RWPE2 (cell line): Measurements from ENCODE around the gene PHIP.

Experiments used
- ATAC-seq: fragments of 200-7000 bp; cut with Tn5 transposase; 3 replicates; pipeline ENCODE4 v1.9.1; 2021; ENCODE audit warnings: low read depth
- DNase-seq: peaks from one replicate; pipeline ENCODE4 v3.0.0-alpha.2; 2020; ENCODE audit warnings: low spot score
- H3K27ac ChIP-seq: fragments of 450-650 bp; 2 replicates; pipeline ENCODE4 v1.5.1; 2017; ENCODE audit warnings: mild to moderate bottlenecking; ENCODE audit not compliant: poor library complexity, severe bottlenecking
- H3K27me3 ChIP-seq: fragments of 250-450 bp; sonication (Bioruptor Pico); 2 replicates; pipeline ENCODE4 v1.5.1; 2021; ENCODE audit warnings: mild to moderate bottlenecking, moderate library complexity; ENCODE audit not compliant: insufficient read depth, poor library complexity, severe bottlenecking
- H3K36me3 ChIP-seq: fragments of 250-450 bp; sonication (Bioruptor Pico); 2 replicates; pipeline ENCODE4 v1.5.1; 2020; ENCODE audit warnings: low read depth, mild to moderate bottlenecking, moderate library complexity
- H3K4me1 ChIP-seq: fragments of 250-450 bp; sonication (Bioruptor Pico); 2 replicates; pipeline ENCODE4 v1.5.1; 2021; ENCODE audit warnings: mild to moderate bottlenecking, moderate library complexity; ENCODE audit not compliant: insufficient read depth, poor library complexity, severe bottlenecking
- H3K4me3 ChIP-seq: fragments of 250-450 bp; sonication (Bioruptor Pico); 2 replicates; pipeline ENCODE4 v1.5.1; 2021; ENCODE audit warnings: mild to moderate bottlenecking, moderate library complexity; ENCODE audit not compliant: severe bottlenecking
- H3K9me3 ChIP-seq: fragments of 250-450 bp; sonication (Bioruptor Pico); 2 replicates; pipeline ENCODE4 v1.5.1; 2021; ENCODE audit warnings: mild to moderate bottlenecking, moderate library complexity; ENCODE audit not compliant: severe bottlenecking
- CTCF ChIP-seq: fragments of 450-650 bp; IDR thresholded peaks from one replicate; pipeline ENCODE4 v1.5.1; 2017; ENCODE audit warnings: mild to moderate bottlenecking, moderate library complexity; ENCODE audit not compliant: poor library complexity, severe bottlenecking

PHIP gene

DNA sequence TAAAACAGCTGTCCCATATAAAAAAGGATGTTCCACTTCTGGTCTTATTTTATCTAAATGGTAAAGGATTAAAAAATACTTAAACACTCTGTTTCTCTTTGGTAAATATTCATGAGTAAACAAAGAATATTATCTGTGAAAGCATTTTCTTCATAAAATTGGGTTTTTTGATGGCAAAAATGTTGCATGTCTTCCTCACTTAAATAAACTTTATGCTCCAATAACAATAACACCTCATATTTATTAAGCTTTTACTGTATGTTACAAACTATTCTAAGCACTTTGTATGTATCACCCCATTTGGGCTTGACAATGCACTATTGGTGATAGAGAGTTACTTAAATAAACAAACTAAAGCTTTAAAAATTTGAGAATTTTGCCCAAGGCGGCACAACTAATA, 91.9 kb downstream of the PHIP start:
- peaks cover 100% of the 10 kb centered on the region for H3K36me3 ChIP-seq

GRCh38 chr6:78984225-78984950, 93.7 kb downstream of the PHIP start:
- DNase-seq (no peak), ATAC-seq (no peak)
- H3K4me1 ChIP-seq = no peaks in the 10 kb centered on the region
- peaks cover 100% of the 10 kb centered on the region for H3K36me3 ChIP-seq
- no peak overlapping the region for H3K4me3 ChIP-seq
- H3K27me3 ChIP-seq = no peaks in the 10 kb centered on the region
- no peaks in the 10 kb centered on the region for H3K9me3 ChIP-seq
- TF ChIP-seq CTCF = no peak
- H3K27ac ChIP-seq = no peak overlapping the region

More for the DNA sequence above, 91.9 kb downstream of the PHIP start:
- ATAC-seq (no peak), DNase-seq (no peak)
- Histone ChIP-seq H3K4me1 (no peaks in the 10 kb centered on the region), H3K9me3 (no peaks in the 10 kb centered on the region), H3K27ac (no peak overlapping the region), H3K4me3 (no peak overlapping the region), H3K27me3 (no peaks in the 10 kb centered on the region)
- TF ChIP-seq CTCF = no peak

GRCh38 chr6:78967191-78967590, 110.9 kb downstream of the PHIP start:
- ATAC-seq (no peak), DNase-seq (no peak)
- peaks cover 89% of the 10 kb centered on the region for H3K36me3 ChIP-seq

GRCh38 chr6:78966542-78966941, 111.5 kb downstream of the PHIP start:
- ATAC-seq (no peak), DNase-seq (no peak)
- no peak overlapping the region for H3K27ac ChIP-seq
- no peaks in the 10 kb centered on the region for H3K27me3 ChIP-seq
- peaks cover 96% of the 10 kb centered on the region for H3K36me3 ChIP-seq
- no peaks in the 10 kb centered on the region for H3K4me1 ChIP-seq
- TF ChIP-seq CTCF = no peak
- no peaks in the 10 kb centered on the region for H3K9me3 ChIP-seq
- H3K4me3 ChIP-seq = no peak overlapping the region

More at GRCh38 chr6:78967191-78967590, 110.9 kb downstream of the PHIP start:
- H3K27me3 ChIP-seq = no peaks in the 10 kb centered on the region
- H3K9me3 ChIP-seq = no peaks in the 10 kb centered on the region
- H3K27ac ChIP-seq = no peak overlapping the region
- H3K4me3 ChIP-seq = no peak overlapping the region
- no peak for TF ChIP-seq CTCF
- no peaks in the 10 kb centered on the region for H3K4me1 ChIP-seq

GRCh38 chr6:78962448-78962847, 115.6 kb downstream of the PHIP start:
- H3K4me1 ChIP-seq = no peaks in the 10 kb centered on the region
- H3K36me3 ChIP-seq = peaks cover 96% of the 10 kb centered on the region
- DNase-seq = no peak
- H3K27me3 ChIP-seq = no peaks in the 10 kb centered on the region
- H3K9me3 ChIP-seq = no peaks in the 10 kb centered on the region
- no peak for ATAC-seq
- no peak for TF ChIP-seq CTCF
- no peak overlapping the region for H3K4me3 ChIP-seq
- H3K27ac ChIP-seq = no peak overlapping the region
